Activated CD4-positive, alpha-beta T cell treated with anti-CD3 and anti-CD28 coated beads, Interleukin-2, amount 50 U/mL, for 4 hours (primary cell): ENCODE measurements around the gene PAX6.

Source experiments
- DNase-seq, 2 experiments: peaks; one replicate each; pipeline ENCODE4 v3.0.0-alpha.2; 2020

PAX6 gene

DNA sequence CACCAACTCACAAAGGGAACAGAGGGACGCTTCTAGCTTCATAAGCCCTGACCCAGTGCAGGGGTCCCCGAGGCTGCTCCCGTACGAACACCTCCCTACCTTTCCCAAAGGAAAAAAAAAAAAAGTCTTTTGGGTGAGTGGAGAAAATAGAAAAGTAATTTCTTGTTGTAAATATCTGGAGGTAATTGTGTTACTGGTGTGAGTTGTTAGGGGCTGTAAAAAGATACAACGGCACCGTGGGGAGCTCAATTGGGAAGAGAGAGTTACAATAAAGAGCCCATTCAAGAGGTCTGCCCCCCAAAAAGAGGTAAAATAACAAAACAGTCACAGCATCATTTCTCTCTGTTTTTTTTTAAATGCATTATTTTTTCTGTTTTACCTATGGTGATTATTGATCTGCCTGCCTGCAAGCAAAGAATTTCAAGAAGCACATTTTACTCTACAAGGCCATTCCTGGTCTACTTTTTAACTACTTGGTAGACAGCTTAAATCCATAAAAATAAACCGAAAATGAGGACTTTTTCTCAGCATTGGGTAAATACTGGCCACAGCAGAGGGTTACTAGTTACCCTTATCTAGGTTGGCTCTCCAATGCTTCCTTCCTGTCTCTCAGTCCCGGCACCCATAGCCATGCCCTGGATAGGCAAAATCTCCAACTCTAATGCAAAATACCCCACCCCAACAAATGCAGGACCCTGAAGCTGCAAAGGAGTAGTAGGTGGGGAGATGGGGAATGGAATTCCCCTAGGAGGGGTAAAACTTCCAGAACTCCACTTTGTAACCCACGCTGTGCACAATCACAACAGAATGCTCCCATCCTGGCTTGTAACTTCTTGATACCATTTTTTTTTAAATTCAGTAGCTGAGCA lies 3.1 kb downstream of the PAX6 start:
- DNase-seq = no peak

DNA sequence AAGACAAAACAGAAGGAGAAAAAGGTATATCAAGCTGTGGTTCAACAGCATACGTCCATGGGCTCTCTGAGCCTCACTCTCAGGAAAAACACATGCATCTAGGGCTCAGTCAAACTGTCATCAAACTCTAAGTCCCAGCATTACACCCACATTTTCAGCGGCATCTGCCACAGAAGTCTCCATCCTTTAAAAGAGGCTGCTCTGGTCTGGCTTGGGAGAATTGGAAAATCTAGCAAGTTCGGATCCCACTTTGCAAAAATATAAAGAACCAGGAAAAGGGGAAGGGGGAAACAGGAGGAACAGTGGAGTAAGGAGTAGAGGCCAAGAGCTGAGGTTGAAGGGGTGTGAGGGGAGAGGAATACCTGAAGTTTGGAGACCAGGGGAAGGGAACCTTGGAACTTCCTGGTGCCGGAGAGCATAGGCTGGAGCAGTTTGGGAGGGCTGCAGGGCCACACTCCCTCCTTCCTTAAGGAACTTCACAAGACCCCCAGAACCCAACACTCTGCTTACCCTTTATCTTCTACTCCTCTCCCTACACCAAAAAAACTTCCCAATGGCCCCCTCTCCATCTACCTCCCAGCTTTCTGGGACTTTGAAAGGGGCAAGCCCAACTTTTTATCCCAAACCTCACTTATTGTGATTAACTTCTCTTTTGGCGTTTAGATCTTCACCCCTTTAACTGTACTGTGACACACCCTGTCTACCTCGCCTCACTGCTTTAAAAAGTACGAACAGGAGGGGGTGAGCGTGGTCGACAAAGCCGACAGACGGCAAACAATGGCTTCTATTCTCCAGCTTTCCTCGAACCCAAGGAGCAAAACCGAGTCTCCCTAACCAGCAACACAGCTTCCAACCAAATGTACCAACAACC lies 4.0 kb downstream of the PAX6 start:
- no peak for DNase-seq

DNA sequence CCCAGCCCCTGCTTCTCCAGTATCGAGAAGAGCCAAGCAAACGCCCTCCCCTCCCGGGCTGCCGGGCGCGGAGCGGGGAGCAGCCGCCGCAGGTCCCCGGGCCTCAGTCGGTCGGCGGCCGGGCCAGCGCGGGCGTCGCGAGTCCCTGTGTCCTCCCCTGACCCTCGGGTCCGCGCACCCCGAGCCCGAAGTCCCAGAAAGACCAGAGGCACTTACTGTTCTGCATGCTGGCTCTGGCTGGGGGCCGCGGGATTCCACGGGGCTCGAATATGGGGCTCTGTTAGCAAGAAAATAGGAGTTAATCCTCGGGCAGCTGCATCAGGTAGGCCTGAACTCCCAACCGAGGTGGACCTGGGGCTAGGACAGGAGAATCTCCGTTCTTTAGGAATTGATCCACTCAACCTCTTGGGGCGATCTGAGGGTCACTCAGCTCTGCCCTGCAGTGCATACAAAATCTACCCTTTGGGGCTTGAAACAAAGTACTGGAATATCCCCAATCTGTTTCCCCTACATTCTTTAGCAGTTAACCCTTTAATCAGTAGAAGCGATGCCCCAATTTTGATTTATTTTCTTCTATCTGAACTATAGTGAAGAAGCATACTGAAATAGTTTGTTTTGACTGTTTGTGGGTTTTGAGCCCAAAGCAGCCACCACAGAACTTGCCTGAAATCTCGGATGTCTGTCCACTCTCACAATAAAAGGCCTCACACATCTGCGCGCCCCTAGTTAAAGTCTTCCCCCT lies 4.8 kb downstream of the PAX6 start:
- DNase-seq = no peak

DNA sequence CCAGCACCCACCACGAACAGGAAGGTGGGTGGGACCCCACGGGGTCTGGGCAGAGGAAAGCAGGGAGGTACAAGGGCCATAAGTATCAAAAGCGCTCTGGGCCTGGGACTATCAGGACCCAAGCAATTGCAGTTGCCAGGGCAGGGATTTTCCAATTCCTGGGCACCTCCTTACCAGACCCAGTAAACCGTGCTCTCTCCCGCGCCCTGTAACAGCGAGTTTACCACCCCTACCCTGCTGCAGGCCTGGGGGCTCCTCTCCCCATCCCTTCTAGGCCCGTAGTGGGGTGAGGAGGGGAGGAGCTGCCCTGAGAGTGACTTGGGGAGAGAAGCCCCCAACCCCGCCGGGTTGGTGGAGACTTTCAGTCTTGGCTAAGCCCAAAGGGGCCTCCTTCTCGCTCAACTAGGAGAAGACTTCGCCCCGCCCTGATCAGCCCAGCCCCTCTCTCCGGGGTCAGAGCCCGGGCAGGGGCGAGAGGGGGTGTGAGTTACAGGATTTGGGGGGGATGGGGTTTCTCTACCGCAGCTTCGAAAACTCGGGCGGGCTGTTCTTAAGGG lies 5.4 kb downstream of the PAX6 start:
- no peak for DNase-seq

DNA sequence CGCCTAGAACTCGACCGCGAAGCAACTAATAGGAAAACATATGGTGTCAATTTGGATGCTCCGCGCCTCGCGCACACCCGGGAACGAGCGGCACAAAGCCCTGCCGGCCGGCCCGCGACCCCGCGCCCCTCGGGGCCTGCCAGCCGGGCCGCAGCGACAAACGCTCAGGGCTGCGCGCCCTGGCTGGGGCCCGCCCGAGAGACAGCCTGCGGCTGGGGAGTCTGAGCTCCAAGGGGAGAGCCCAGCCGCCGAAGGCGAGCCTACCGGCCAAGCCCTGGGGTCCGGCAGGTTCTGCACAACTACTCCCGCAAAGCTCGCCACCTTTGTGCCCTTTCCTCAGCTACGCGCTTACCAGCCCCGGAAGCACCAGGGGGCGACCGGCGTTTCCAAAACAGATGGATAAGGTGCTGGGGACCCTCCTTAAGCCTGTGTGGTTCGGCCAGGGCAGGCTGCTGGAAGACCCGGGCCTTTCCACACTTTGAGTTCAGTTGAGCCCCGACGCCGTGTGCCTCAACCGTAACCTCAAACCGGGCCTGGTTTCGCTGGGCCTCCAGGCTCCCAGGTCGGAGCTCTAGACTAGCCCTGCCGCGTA lies 6.0 kb downstream of the PAX6 start:
- DNase-seq = no peak

DNA sequence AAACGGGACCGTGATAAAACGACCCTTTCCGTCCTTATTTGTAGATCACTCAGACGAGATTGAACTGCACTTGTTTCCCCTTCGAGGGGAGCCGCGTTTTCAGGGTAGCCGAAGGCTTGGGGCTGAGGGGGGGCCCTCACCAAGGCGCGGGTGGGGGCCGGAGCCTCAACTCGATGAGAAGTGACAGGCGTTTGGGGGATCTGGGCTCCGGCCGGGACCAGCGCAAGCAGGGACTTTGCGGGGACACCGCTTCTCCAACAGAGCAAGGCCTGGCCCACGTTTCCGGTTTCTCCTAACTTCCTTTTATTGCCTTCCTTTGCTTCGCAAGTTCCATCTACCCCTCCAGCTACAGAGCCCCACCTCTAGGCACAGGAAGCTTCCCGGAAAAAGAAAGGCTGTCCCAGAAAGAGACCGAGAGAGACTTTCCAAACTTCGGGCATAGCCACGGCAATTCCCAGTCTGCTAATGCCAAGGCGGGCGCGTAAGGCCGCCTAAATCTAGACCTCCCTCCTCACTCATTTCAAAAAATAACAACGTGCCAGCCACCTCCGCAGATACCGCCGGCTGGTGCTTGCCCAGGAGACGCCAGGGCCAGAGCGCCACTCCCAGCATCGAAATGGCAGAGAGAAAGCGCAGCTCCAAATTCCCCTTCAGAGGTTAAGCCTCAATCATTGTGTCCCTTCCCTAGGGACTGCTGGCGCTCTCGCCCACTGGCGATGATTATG lies 6.6 kb downstream of the PAX6 start:
- DNase-seq = no peak

- DNase-seq = no peak
These were observed 7.3 kb downstream of the PAX6 start for GRCh38 chr11:31803813-31804311.

GRCh38 chr11:31802990-31803812 lies 7.9 kb downstream of the PAX6 start:
- DNase-seq = no peak

DNA sequence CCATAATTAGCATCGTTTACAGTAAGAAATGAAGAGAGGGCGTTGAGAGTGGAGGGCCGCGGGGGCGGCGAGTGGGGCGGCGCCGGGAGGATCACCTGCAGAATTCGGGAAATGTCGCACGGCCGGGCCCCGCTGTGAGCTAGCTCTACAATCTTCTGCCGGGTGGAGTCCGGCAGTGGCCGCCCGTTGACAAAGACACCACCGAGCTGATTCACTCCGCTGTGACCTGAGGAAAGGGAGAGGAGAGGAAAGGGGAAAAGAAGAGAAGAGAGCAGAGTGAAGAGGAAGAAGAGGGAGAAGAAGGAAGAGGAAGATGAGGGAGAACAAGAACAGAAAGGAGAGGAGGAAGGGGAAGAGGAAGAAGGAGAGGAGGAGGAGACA lies 8.5 kb downstream of the PAX6 start:
- no peak for DNase-seq

DNA sequence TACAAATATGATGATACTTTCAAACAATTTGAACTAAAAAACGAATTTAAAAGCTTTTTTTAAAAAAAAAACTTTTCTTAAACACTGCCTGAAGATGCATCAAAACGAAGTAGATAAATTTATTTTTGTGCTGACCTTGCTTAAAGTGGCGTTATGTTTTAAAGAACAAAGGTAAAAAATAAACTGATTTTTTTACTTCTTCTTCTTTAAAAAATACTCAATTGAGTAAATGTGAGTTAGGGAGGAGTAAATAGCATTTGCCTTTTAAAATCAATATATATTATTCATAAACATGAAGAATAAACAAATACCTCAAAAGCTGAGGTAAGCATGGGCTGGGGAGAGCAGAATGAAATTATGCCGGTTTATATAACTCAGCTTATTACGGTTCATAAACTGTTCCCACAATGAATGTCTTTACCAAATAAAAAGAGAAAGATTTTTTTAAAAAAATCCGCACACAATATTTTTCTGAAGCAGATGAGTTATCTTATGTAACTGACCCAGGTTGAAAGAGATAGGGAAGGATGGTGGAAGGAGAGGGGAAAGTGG lies 9.0 kb downstream of the PAX6 start:
- DNase-seq = no peak

GRCh38 chr11:31801298-31801702 lies 9.8 kb downstream of the PAX6 start:
- no peak for DNase-seq

DNA sequence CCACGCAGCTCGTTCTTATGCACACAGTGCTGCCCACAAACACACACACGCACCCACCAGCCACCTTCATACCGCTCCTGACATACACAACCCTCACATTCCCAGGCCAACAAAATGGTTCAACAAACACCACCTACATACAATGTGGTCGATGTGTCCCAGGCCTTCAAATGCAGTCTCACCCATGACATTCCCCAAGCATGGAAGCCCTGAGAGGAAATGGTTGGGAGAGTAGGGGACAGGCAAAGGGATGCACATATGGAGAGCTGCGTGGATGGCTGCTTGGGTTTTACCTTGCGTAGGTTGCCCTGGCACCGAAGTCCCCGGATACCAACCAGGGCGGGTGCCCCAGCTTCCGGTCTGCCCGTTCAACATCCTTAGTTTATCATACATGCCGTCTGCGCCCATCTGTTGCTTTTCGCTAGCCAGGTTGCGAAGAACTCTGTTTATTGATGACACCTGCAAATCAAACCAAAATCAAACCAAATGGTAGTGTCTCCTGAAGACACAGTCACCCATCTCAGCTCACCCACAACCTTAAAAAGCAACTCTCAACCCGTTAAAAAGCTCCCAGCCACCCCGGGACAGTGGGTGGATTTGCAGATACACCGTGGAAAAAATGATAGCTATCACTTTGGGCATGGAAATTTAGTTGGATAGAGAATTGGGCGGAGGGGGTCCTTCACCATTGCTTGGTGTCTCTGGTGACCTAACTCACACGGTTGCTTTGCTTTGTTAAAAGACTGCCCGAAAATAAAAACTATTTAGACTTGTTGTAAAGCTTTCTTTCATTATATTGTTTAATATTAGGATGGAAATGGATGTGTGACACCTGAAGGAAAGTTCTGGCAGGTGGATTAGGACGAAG lies 10.5 kb downstream of the PAX6 start:
- no peak for DNase-seq

- DNase-seq = no peak
These were observed 11.4 kb downstream of the PAX6 start for GRCh38 chr11:31799435-31800397.

DNA sequence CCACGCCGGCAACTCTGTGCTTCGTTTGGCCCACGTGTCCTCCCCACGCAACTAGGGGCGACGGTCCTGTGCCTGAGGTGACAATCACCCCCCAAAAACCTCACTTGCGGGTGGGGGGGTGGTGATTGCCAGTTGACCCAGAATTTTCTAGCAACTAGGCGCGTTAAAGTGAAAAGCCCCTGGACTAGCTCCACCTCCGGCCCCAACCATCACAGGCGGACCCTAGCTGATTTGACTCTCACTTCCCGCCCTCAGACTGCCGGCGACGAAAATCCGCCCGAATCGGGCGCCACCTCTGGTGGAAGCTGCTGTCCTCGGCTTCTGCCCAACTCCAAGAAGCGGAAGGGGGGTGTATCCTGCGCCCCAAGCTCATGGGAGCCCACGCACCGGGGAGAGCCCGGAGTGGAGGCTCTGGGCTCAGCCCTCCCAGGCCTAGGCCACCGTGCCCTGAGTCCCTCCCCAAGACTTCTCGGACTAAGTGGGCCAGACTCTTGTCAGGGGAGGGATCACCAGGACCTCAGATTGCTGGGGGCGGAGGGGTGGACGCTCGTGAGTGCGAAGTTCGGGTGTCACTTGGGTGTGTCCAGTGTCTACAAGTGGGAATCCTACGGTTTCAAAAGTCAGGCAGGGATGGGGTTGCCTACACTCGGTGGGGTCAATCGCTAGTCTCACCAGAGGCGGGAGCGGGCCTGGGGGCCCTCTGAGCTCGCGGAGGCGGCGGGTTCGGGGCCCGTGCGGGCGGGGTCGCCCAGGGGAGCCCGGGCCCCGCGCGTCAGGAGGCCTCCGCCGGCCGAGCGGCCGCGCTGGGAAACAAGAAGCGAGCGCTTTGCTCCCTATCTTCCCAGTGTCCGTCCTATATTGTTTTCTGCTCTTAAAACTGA lies 12.3 kb downstream of the PAX6 start:
- DNase-seq = no peak

- no peak for DNase-seq
These were observed 13.0 kb downstream of the PAX6 start for GRCh38 chr11:31798057-31798553.

DNA sequence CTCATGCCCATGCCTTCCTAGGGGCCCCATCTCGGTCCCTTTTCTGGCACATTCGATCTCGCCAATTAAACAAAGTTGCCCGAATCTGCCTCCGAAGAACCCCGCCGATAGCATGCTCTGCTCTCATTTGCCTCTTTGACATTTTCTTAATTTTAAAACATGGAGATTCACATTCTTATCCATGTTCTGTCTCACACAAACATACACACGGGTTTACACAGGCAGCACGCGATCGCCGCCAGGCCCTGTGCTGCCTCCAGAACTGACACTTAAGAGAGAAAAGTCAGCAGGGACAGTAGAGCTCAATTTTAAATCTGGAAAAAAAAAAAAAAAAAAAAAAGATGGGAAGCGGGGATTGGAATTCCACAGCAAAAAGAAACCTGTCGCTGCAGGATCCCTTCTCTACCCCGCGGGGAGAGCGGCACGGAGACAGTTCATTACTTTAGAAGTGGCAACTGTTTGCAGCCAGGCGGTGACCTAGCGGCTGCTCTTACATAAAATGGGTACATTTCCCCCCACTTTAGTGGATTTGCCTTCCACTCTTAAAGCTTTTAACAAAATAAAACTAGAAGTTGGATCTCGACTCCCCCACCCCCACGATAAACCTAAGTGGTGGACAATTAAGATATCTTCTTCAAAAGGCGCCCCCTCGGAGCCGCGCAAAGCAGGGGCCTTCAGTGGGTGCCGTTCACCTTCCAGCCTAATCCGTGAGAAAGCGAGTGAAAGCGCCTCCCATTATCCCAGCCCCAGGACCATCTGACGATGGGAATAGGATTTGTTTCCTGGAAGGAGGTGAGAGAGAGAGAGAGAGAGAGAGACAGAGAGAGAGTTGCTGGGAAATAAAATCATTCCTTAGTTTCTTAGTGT lies 13.7 kb downstream of the PAX6 start:
- DNase-seq = no peak
